Coronary artery (tissue), 2 donors: ENCODE measurements around the gene ALG13.

Experiments used
- DNase-seq: peaks from one replicate; pipeline ENCODE4 v3.0.0-alpha.2; 2017; ENCODE audit warnings: low spot score
- H3K27ac ChIP-seq, 2 donors: fragments of 200-600 bp; sonication (generic); one replicate each; pipeline ENCODE4 v1.5.1; 2016 to 2019
- H3K4me3 ChIP-seq: fragments of 200-600 bp; sonication (generic); 2 replicates; pipeline ENCODE4 v1.5.1; 2016; ENCODE audit warnings: mild to moderate bottlenecking, moderate library complexity
- TF ChIP-seq, protein P1 (sequence below): fragments of 200-600 bp; sonication (generic); IDR thresholded peaks from one replicate; pipeline ENCODE4 v1.5.1; 2019; ENCODE audit warnings: antibody characterized with exemption

ALG13 gene

GRCh38 chrX:111695297-111695880, 14.4 kb downstream of the ALG13 start:
- TF ChIP-seq, protein P1, sequence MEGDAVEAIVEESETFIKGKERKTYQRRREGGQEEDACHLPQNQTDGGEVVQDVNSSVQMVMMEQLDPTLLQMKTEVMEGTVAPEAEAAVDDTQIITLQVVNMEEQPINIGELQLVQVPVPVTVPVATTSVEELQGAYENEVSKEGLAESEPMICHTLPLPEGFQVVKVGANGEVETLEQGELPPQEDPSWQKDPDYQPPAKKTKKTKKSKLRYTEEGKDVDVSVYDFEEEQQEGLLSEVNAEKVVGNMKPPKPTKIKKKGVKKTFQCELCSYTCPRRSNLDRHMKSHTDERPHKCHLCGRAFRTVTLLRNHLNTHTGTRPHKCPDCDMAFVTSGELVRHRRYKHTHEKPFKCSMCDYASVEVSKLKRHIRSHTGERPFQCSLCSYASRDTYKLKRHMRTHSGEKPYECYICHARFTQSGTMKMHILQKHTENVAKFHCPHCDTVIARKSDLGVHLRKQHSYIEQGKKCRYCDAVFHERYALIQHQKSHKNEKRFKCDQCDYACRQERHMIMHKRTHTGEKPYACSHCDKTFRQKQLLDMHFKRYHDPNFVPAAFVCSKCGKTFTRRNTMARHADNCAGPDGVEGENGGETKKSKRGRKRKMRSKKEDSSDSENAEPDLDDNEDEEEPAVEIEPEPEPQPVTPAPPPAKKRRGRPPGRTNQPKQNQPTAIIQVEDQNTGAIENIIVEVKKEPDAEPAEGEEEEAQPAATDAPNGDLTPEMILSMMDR: no peak
- DNase-seq: no peak
- Histone ChIP-seq H3K4me3 (no peak overlapping the region), H3K27ac (no peak overlapping the region)

GRCh38 chrX:111719426-111720210, 38.6 kb downstream of the ALG13 start:
- TF ChIP-seq, protein P1: no peak
- no peak overlapping the region for H3K4me3 ChIP-seq
- DNase-seq: no peak
- no peak overlapping the region for H3K27ac ChIP-seq

DNA sequence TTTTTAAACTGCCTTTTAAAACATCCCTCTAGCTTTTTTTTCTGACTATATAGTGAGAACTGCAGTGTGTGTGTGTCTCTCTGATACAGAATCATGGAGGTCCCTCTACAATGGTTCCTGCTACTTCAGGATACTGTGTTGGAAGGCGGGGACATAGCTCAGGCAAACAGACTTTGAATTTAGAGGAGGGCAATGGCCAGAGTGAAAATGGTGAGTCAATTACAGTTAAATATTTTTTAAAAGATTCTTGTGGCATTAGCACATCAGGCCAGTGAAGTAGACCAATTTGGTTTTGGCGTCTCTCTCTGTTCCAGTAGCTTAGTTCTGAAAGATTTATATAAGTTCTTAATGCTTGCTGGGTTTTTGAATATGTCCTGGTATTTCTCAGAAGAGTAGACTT, 47.1 kb downstream of the ALG13 start:
- Histone ChIP-seq H3K27ac (no peak overlapping the region), H3K4me3 (no peak overlapping the region)
- no peak for DNase-seq
- TF ChIP-seq, protein P1: no peak

GRCh38 chrX:111731351-111731750, 50.4 kb downstream of the ALG13 start:
- Histone ChIP-seq H3K27ac (no peak overlapping the region), H3K4me3 (no peak overlapping the region)
- no peak for DNase-seq
- TF ChIP-seq, protein P1: no peak

DNA sequence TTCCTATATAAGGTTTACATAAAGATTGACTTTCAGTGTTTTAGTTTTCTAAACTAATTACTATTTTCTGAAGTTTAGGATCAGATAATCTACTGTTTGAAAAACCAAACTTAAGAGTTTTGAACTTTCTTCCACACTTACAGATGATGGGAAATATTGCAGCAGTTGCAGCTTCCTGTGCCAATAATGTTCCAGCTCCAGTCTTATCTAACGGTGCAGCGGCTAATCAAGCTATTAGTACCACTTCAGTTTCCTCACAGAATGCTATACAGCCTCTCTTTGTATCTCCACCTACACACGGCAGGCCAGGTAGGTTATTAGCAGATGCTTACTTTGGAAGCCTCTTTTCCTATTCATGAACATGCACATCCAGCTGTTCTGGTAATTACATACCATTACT, 55.6 kb downstream of the ALG13 start:
- TF ChIP-seq, protein P1: no peak
- DNase-seq: no peak
- H3K4me3 ChIP-seq: no peak overlapping the region
- no peak overlapping the region for H3K27ac ChIP-seq

GRCh38 chrX:111742018-111742417, 61.0 kb downstream of the ALG13 start:
- TF ChIP-seq, protein P1: no peak
- no peak for DNase-seq
- Histone ChIP-seq H3K27ac (no peak overlapping the region), H3K4me3 (no peak overlapping the region)

DNA sequence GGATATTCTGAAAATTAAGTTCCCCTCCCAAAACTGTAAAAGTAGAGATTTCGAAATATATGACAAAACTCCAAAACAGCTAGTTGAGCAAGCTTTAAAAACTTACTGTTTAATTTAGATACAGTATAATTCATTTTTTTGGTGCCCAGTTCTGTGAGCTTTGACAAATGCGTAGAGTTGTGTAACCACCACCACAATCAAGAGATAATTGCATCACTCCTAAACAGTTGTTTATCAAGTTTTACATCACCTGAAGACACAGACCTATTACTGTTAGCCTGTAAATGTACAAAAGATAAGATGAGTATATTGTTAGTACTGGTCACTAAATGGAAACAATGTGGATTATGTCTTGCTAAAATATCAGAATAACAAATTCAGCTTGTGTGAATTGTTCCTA, 62.3 kb downstream of the ALG13 start:
- Histone ChIP-seq H3K27ac (no peak overlapping the region), H3K4me3 (no peak overlapping the region)
- DNase-seq: no peak
- TF ChIP-seq, protein P1: no peak
